Endothelial cell of umbilical vein (primary cell): ENCODE measurements around the gene PCGF1.

Source experiments
- JUN ChIP-seq: IDR thresholded peaks from 2 replicates; pipeline ENCODE4 v1.6.1; 2011; ENCODE audit warnings: borderline replicate concordance, low read depth; ENCODE audit not compliant: insufficient read length, insufficient read depth
- POLR2A ChIP-seq: IDR thresholded peaks from 2 replicates; pipeline ENCODE4 v1.6.1; 2012; ENCODE audit warnings: low read depth, mild to moderate bottlenecking, control low read depth, low read length
- TF ChIP-seq, protein P1 (sequence below), 2 donors: IDR thresholded peaks; 1 replicate in 1 of 2; 2 replicates in 1 of 2; pipeline ENCODE4 v1.5.1; 2011; ENCODE audit warnings: low read length in 2 of 2, mild to moderate bottlenecking in 2 of 2, moderate library complexity in 2 of 2, control low read depth in 1 of 2, inconsistent platforms in 1 of 2, low read depth in 1 of 2; ENCODE audit not compliant: insufficient read depth in 1 of 2; ENCODE audit errors: extremely low read depth in 1 of 2

GRCh38 chr2:74516650-74517049 is 9.2 kb upstream of the PCGF1 start:
- TF ChIP-seq POLR2A (no peak), JUN (no peak)
- TF ChIP-seq, protein P1, sequence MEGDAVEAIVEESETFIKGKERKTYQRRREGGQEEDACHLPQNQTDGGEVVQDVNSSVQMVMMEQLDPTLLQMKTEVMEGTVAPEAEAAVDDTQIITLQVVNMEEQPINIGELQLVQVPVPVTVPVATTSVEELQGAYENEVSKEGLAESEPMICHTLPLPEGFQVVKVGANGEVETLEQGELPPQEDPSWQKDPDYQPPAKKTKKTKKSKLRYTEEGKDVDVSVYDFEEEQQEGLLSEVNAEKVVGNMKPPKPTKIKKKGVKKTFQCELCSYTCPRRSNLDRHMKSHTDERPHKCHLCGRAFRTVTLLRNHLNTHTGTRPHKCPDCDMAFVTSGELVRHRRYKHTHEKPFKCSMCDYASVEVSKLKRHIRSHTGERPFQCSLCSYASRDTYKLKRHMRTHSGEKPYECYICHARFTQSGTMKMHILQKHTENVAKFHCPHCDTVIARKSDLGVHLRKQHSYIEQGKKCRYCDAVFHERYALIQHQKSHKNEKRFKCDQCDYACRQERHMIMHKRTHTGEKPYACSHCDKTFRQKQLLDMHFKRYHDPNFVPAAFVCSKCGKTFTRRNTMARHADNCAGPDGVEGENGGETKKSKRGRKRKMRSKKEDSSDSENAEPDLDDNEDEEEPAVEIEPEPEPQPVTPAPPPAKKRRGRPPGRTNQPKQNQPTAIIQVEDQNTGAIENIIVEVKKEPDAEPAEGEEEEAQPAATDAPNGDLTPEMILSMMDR (IDR thresholded peaks at IDR 0.05; ENCODE audit: extremely low read depth in 1 of 2, insufficient read depth in 1 of 2, low read depth in 1 of 2, low read length in 2 of 2) = no peak
